Gastroesophageal sphincter (tissue), 3 donors: ENCODE measurements around the gene COQ4.

Experiments
- CTCF ChIP-seq, 4 experiments: fragments of 200-600 bp in 2 of 4; fragments of 450-650 bp in 2 of 4; sonication (generic) in 1 of 4; IDR thresholded peaks; one replicate each; pipeline ENCODE4 v1.5.1; 2017 to 2019; ENCODE audit warnings: antibody characterized with exemption in 4 of 4, mild to moderate bottlenecking in 2 of 4, moderate library complexity in 2 of 4
- EP300 ChIP-seq: sonication (generic); formaldehyde crosslinking; IDR thresholded peaks from one replicate; pipeline ENCODE4 v1.6.1; 2017; ENCODE audit warnings: antibody characterized with exemption, mild to moderate bottlenecking
- POLR2AphosphoS5 ChIP-seq: sonication (generic); formaldehyde crosslinking; IDR thresholded peaks from one replicate; pipeline ENCODE4 v1.6.1; 2017; ENCODE audit warnings: antibody characterized with exemption

- TF ChIP-seq EP300 (no peak), CTCF (IDR thresholded peaks at IDR 0.05) (no peak), POLR2AphosphoS5 (no peak)
Measured at GRCh38 chr9:128370367-128370751, 47.7 kb downstream of the COQ4 start.
